ENCODE measurements around the gene PCMTD2.

The PCMTD2 gene

DNA sequence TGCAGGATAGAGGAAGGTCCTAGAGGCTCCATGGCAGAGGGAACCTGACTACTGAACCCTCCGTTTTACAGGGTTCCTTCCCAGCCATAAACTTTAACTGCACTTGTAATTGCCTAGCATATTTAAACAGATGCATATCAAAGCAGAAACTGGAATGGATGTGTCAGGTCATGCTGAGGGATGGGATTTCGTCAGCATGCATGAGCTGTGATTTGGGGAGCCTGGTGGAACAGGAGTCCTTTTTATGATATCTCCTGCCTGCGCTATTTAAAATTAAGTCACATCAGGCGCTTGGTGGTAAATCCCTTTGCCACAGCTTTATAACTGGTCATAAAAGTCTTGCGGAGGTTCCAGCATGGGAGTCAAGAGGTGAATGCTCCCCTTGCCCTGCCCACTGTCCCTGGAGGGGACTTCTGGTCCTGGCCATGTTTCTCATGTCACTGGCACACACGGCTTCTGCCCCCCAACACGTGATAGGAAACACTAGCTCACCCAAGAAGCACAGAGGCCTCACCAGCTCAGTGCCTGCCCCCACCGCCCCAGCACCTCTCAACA is 26.0 kb upstream of the PCMTD2 start:
- Histone ChIP-seq H3K4me1 (ENCODE audit: control insufficient read depth in 1 of 2, insufficient read depth in 1 of 2, low read depth in 1 of 2, low read length in 1 of 2) (no peaks in the 10 kb centered on the region), H3K9me3 (no peaks in the 10 kb centered on the region), H3K4me3 (ENCODE audit: low read depth in 1 of 2, low read length in 1 of 2) (no peak overlapping the region), H3K36me3 (no peaks in the 10 kb centered on the region), H3K27ac (no peak overlapping the region), H3K27me3 (no peaks in the 10 kb centered on the region)
- TF ChIP-seq, protein P1, sequence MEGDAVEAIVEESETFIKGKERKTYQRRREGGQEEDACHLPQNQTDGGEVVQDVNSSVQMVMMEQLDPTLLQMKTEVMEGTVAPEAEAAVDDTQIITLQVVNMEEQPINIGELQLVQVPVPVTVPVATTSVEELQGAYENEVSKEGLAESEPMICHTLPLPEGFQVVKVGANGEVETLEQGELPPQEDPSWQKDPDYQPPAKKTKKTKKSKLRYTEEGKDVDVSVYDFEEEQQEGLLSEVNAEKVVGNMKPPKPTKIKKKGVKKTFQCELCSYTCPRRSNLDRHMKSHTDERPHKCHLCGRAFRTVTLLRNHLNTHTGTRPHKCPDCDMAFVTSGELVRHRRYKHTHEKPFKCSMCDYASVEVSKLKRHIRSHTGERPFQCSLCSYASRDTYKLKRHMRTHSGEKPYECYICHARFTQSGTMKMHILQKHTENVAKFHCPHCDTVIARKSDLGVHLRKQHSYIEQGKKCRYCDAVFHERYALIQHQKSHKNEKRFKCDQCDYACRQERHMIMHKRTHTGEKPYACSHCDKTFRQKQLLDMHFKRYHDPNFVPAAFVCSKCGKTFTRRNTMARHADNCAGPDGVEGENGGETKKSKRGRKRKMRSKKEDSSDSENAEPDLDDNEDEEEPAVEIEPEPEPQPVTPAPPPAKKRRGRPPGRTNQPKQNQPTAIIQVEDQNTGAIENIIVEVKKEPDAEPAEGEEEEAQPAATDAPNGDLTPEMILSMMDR (IDR thresholded peaks at IDR 0.05) = no peak

DNA sequence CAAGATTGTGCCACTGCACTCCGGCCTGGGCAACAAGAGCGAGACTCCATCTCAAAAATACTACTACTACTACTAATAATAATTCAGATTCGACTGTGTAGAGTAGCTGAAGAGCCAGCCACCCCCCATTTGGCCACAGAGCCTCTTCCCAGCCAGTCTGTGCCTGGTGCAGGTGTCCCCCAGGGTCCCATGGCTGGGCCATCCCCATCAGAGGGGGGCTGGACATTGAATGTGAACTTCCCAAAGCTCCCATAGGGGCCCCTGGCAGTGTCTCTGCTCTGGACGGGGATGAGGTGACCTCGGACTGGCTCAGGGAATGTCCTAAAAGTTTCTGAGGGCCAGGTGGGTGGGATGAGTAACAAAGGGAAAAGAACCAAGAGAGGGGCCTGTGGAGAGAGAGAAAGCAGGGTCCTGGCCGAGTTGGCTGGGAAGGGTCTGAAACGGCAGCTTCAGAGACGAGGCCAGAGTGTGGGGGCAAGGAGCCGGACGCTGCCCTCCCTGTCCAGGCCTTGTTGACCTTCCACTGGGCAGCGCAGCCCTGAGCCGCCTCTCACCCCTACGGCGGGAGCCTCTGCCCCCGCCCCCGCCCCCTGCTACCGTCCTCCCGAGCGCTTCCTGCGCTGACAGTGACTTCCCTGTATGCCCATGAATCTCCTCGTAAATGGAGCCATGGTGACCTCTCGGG is 24.9 kb upstream of the PCMTD2 start:
- Histone ChIP-seq H3K4me1 (ENCODE audit: control insufficient read depth in 1 of 2, insufficient read depth in 1 of 2, low read depth in 1 of 2, low read length in 1 of 2) (no peaks in the 10 kb centered on the region), H3K4me3 (ENCODE audit: low read depth in 1 of 2, low read length in 1 of 2) (no peak overlapping the region), H3K27ac (no peak overlapping the region), H3K36me3 (no peaks in the 10 kb centered on the region), H3K27me3 (no peaks in the 10 kb centered on the region), H3K9me3 (no peaks in the 10 kb centered on the region)
- TF ChIP-seq, protein P1 (IDR thresholded peaks at IDR 0.05) = no peak

DNA sequence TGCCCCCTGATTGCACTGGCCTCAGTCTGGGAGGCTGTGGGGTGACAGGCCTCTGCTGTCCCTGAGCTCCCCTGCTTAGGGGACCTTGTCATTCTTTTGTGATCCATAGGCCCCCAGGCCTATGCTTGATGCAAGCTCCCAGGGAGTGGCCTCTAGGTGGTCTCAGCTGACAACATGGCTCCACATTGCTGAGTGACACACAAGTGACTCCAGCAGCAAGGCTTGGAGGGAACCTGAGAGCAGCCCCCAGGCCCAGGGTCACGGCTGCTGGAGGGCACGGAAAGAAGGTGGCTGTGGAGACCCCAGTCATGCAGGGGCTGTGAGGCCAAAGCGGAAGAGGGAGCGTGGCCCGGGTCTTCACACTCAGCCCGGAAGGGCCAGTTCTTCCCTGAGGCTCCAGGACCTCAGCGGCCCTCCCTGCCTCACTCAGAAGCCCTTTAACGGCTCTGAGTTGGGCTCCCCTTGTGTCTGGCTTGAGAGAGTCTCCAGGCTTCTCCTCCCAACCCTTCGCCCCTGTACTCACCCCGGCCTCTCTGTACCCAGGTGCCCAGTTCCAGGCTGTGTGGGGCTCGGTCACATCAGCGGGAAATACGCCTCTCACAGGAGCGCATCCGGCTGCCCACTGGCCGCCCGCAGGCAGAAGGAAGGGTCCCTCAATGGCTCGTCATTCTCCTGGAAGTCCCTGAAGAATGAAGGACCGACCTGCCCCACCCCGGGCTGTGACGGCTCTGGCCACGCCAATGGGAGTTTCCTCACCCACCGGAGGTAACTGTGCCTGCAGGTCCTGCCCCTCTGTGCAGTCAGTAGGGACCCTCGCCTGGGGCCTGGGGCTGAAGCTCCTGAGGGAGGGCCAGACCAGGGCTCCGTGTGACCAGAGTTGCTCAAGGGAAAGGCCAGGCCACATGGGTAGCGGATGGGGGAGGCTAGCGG is 23.7 kb upstream of the PCMTD2 start:
- H3K36me3 ChIP-seq = no peaks in the 10 kb centered on the region
- H3K4me3 ChIP-seq (ENCODE audit: low read depth in 1 of 2, low read length in 1 of 2) = no peak overlapping the region
- no peak overlapping the region for H3K27ac ChIP-seq
- no peaks in the 10 kb centered on the region for H3K4me1 ChIP-seq (ENCODE audit: control insufficient read depth in 1 of 2, insufficient read depth in 1 of 2, low read depth in 1 of 2, low read length in 1 of 2)
- TF ChIP-seq, protein P1 (IDR thresholded peaks at IDR 0.05) = no peak
- H3K27me3 ChIP-seq = no peaks in the 10 kb centered on the region
- no peaks in the 10 kb centered on the region for H3K9me3 ChIP-seq

GRCh38 chr20:64232794-64233193 is 22.8 kb upstream of the PCMTD2 start:
- H3K36me3 ChIP-seq = no peaks in the 10 kb centered on the region
- TF ChIP-seq, protein P1 (IDR thresholded peaks at IDR 0.05) = no peak
- H3K4me1 ChIP-seq (ENCODE audit: control insufficient read depth in 1 of 2, insufficient read depth in 1 of 2, low read depth in 1 of 2, low read length in 1 of 2) = no peaks in the 10 kb centered on the region
- no peak overlapping the region for H3K4me3 ChIP-seq (ENCODE audit: low read depth in 1 of 2, low read length in 1 of 2)
- no peaks in the 10 kb centered on the region for H3K9me3 ChIP-seq
- no peak overlapping the region for H3K27ac ChIP-seq
- no peaks in the 10 kb centered on the region for H3K27me3 ChIP-seq

DNA sequence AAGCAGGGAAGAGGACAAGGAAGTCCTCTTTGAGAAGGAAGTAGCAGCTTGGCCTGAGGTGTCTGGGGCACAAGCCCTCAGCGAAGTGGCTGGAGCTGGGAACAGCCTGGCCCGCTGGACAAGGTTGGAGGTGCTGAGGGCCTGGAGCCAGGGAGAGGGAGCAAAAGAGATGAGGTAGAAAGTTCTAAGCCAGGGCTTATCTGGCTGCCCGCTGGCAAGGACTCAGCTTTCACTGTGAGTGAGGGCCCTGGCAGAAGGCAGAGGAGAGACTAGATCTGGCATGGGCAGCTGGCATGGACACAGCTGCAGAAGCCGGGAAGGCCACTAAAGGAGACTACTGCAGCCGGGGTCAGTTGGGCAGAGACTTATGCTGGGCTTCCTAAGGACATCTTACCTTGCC is 21.8 kb upstream of the PCMTD2 start:
- H3K36me3 ChIP-seq = no peaks in the 10 kb centered on the region
- TF ChIP-seq, protein P1 (IDR thresholded peaks at IDR 0.05) = no peak
- H3K4me1 ChIP-seq (ENCODE audit: control insufficient read depth in 1 of 2, insufficient read depth in 1 of 2, low read depth in 1 of 2, low read length in 1 of 2) = no peaks in the 10 kb centered on the region
- H3K9me3 ChIP-seq = no peaks in the 10 kb centered on the region
- H3K27me3 ChIP-seq = no peaks in the 10 kb centered on the region
- H3K4me3 ChIP-seq (ENCODE audit: low read depth in 1 of 2, low read length in 1 of 2) = no peak overlapping the region
- no peak overlapping the region for H3K27ac ChIP-seq
